ENCODE measurements around the gene BLTP1. TPM values are rescaled to one million over a fixed set of nuclear protein-coding genes. Genes with fewer than 3 reads are reported as not detected.

Gene BLTP1
- total RNA-seq, 2 donors from 2014 or later: 46.8 to 74.7 TPM

DNA sequence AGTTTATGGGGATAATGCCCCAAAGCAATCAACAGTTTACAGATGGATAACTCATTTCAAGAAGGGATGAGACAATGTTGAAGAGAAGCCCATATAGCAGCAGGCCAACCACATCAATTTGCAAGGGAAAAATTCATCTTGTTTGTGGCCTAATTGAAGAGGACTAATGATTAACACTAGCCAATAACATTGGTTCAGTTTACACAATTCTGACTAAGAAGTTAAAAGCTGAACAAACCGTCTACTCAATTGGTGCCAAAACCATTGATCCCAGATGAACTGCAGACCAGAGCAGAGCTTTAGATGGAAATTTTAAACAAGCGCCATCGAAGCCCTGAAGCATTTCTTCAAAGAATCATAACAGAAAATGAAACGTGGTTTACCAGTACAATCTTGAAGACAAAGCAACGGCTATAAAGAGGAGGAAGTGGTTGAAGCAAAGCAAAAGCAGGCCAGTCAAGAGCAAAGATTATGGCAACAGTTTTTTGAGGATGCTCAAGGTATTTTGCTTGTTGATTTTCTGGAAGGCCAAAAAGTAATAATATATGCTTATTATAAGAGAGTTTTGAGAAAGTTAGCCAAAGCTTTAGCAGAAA lies 20.5 kb upstream of the BLTP1 start:
- 62 to 71% methylated on average over 5 of the region's 5 CpGs for WGBS, 2 donors
- intact Hi-C loops (cut with DNase I): no loop called here
- ATAC-seq (no peak), DNase-seq (no peak)
- H3K9me3 ChIP-seq: no peaks in the 10 kb centered on the region
- no peaks in the 10 kb centered on the region for H3K4me1 ChIP-seq
- H3K27ac ChIP-seq: no peak overlapping the region
- H3K27me3 ChIP-seq: no peaks in the 10 kb centered on the region
- no peak overlapping the region for H3K4me3 ChIP-seq
- TF ChIP-seq POLR2A (IDR thresholded peaks at IDR 0.05) (no peak), CTCF (IDR thresholded peaks at IDR 0.05) (no peak)
- no peaks in the 10 kb centered on the region for H3K36me3 ChIP-seq (replicated peaks in 1 of 2; ENCODE audit: insufficient read depth in 1 of 2, low read depth in 2 of 2)

GRCh38 chr4:122132891-122133290 lies 19.2 kb upstream of the BLTP1 start:
- no peaks in the 10 kb centered on the region for H3K36me3 ChIP-seq (replicated peaks in 1 of 2; ENCODE audit: insufficient read depth in 1 of 2, low read depth in 2 of 2)
- no peaks in the 10 kb centered on the region for H3K27me3 ChIP-seq
- H3K4me3 ChIP-seq: no peak overlapping the region
- H3K9me3 ChIP-seq: no peaks in the 10 kb centered on the region
- H3K27ac ChIP-seq: no peak overlapping the region
- intact Hi-C loops (cut with DNase I): no loop called here
- ATAC-seq (no peak), DNase-seq (no peak)
- 39 to 54% methylated on average over 3 of the region's 3 CpGs for WGBS, 2 donors
- H3K4me1 ChIP-seq: no peaks in the 10 kb centered on the region
- TF ChIP-seq POLR2A (IDR thresholded peaks at IDR 0.05): no peak
- no peak for TF ChIP-seq CTCF (IDR thresholded peaks at IDR 0.05)

DNA sequence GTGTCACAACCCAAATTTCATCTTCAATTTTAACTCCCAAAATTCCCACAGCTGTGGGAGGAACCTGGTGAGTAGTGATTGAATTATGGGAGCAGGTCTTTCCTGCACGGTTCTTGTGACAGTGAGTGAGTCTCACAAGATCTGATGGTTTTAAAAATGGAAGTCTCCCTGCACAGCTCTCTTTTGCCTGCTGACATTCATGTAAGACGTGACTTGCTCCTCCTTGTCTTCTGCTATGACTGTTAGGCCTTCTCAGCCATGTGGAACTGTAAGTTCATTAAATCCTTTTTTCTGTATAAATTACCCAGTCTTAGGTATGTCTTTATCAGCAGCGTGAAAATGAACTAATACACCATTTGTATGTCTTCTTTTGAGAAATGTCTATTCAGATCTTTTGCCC lies 13.0 kb upstream of the BLTP1 start:
- H3K36me3 ChIP-seq (replicated peaks in 1 of 2; ENCODE audit: insufficient read depth in 1 of 2, low read depth in 2 of 2): no peaks in the 10 kb centered on the region
- no peaks in the 10 kb centered on the region for H3K9me3 ChIP-seq
- H3K4me1 ChIP-seq: no peaks in the 10 kb centered on the region
- no peak for ATAC-seq
- TF ChIP-seq CTCF (IDR thresholded peaks at IDR 0.05) (no peak), POLR2A (IDR thresholded peaks at IDR 0.05) (no peak)
- H3K27ac ChIP-seq: no peak overlapping the region
- no peak overlapping the region for H3K4me3 ChIP-seq
- no peak for DNase-seq
- 81 to 87% methylated on average over 3 of the region's 3 CpGs for WGBS, 2 donors
- intact Hi-C loops (cut with DNase I): no loop called here
- no peaks in the 10 kb centered on the region for H3K27me3 ChIP-seq

- H3K4me3 ChIP-seq: no peak overlapping the region
- no peaks in the 10 kb centered on the region for H3K9me3 ChIP-seq
- no peaks in the 10 kb centered on the region for H3K4me1 ChIP-seq
- ATAC-seq (no peak), DNase-seq (no peak)
- H3K27ac ChIP-seq: no peak overlapping the region
- 72 to 73% methylated on average over 5 of the region's 5 CpGs for WGBS, 2 donors
- no peak for TF ChIP-seq POLR2A (IDR thresholded peaks at IDR 0.05)
- TF ChIP-seq CTCF (IDR thresholded peaks at IDR 0.05): no peak
- H3K36me3 ChIP-seq (replicated peaks in 1 of 2; ENCODE audit: insufficient read depth in 1 of 2, low read depth in 2 of 2): no peaks in the 10 kb centered on the region
- intact Hi-C loops (cut with DNase I): no loop called here
- no peaks in the 10 kb centered on the region for H3K27me3 ChIP-seq
These were observed 11.3 kb upstream of the BLTP1 start for GRCh38 chr4:122140834-122141233.

DNA sequence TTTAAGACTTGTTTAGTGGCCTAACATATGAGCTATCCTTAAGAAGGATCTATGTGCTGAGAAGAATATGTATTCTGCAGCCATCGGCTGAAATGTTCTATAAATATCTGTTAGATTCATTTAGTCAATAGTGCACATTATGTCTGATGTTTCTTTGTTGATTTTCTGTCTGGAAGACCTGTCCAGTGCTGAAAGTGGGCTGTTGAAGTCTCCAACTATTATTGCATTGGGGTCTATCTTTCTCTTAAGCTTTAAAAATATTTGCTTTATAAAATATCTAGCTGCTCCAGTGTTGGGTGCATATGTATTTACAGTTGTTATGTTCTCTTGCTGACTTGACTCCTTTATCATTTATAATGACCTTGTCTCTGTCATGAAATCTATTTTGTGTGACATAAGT lies 9.4 kb upstream of the BLTP1 start:
- H3K9me3 ChIP-seq: no peaks in the 10 kb centered on the region
- H3K4me1 ChIP-seq: no peaks in the 10 kb centered on the region
- no peaks in the 10 kb centered on the region for H3K27me3 ChIP-seq
- DNase-seq (no peak), ATAC-seq (no peak)
- intact Hi-C loops (cut with DNase I): no loop called here
- no peaks in the 10 kb centered on the region for H3K36me3 ChIP-seq (replicated peaks in 1 of 2; ENCODE audit: insufficient read depth in 1 of 2, low read depth in 2 of 2)
- 40 to 50% methylated on average over 1 of the region's 1 CpG for WGBS, 2 donors
- H3K4me3 ChIP-seq: no peak overlapping the region
- no peak overlapping the region for H3K27ac ChIP-seq
- TF ChIP-seq CTCF (IDR thresholded peaks at IDR 0.05): no peak
- TF ChIP-seq POLR2A (IDR thresholded peaks at IDR 0.05): no peak
